Gastrocnemius medialis (tissue), 4 donors: ENCODE measurements around the gene PRM1. TPM values are rescaled to one million over a fixed set of nuclear protein-coding genes. Genes with fewer than 3 reads are reported as not detected.

ENCODE experiments used
- ATAC-seq, 2 donors: fragments of 150-250 bp; one replicate each; pipeline ENCODE4 v1.9.1; 2016
- DNase-seq, 2 donors: peaks; one replicate each; pipeline ENCODE4 v3.0.0-alpha.2; 2019
- H3K27ac ChIP-seq, 4 donors: fragments of 200-600 bp; sonication (generic); 1 replicate in 1 of 4; 2 replicates in 3 of 4; pipeline ENCODE4 v1.5.1; 2016 to 2018; ENCODE audit warnings: mild to moderate bottlenecking in 2 of 4, moderate library complexity in 1 of 4
- H3K27me3 ChIP-seq, 3 donors: fragments of 200-600 bp; sonication (generic) in 2 of 3; 1 replicate in 1 of 3; 2 replicates in 2 of 3; pipeline versions ENCODE4 v1.5.1 to v1.6.0; 2016 to 2019; ENCODE audit warnings: mild to moderate bottlenecking in 1 of 3, moderate library complexity in 1 of 3
- H3K36me3 ChIP-seq, 2 donors: fragments of 200-600 bp; sonication (generic) in 1 of 2; one replicate each; pipeline ENCODE4 v1.5.1; 2017 to 2018
- H3K4me1 ChIP-seq, 2 donors: fragments of 200-600 bp; sonication (generic) in 1 of 2; one replicate each; pipeline ENCODE4 v1.5.1; 2016 to 2017; ENCODE audit warnings: mild to moderate bottlenecking in 2 of 2
- H3K4me3 ChIP-seq, 4 donors: fragments of 200-600 bp; sonication (generic) in 3 of 4; 1 replicate in 1 of 4; 2 replicates in 3 of 4; pipeline ENCODE4 v1.5.1; 2016 to 2019; ENCODE audit warnings: mild to moderate bottlenecking in 2 of 4
- H3K9me3 ChIP-seq, 3 donors: fragments of 200-600 bp; sonication (generic) in 2 of 3; 1 replicate in 1 of 3; 2 replicates in 2 of 3; pipeline ENCODE4 v1.5.1; 2016 to 2019
- POLR2A ChIP-seq, 2 donors: fragments of 450-650 bp; IDR thresholded peaks; one replicate each; pipeline ENCODE4 v1.6.1; 2017; ENCODE audit warnings: antibody characterized with exemption in 2 of 2, mild to moderate bottlenecking in 2 of 2, moderate library complexity in 2 of 2
- in situ Hi-C, 4 donors: fragments of 200-750 bp; cut with MboI; loops; one replicate each; pipeline versions ENCODE4 v1.15.0 to v1.8.0; 2017; ENCODE audit warnings: low sequenced_read_pairs in 4 of 4
- intact Hi-C: fragments of 100-400 bp; cut with DNase I; formaldehyde crosslinking; loops from one replicate; pipeline ENCODE4 v1.15.1; 2023; ENCODE audit warnings: low total_unique reads
- microRNA-seq, 2 donors: library from miRNA; unstranded; fragments of <30 nt; microRNA quantifications; one replicate each; pipeline ENCODE4, GENCODE V29; 2016; ENCODE audit warnings: borderline replicate concordance in 2 of 2
- total RNA-seq, 4 donors: library from RNA; depleted of rRNA; stranded (reverse); fragments of >200 nt; gene quantifications; one replicate each; pipeline versions ENCODE4 v1.1.0 to v1.2.3, GENCODE V29; 2016
- TF ChIP-seq, protein P1 (sequence below), 5 experiments: fragments of 450-650 bp in 3 of 5; fragments of 200-600 bp in 2 of 5; sonication (generic) in 2 of 5; IDR thresholded peaks in 4 of 5; conservative IDR thresholded peaks in 1 of 5; 1 replicate in 4 of 5; 2 replicates in 1 of 5; pipeline ENCODE4 v1.5.1; 2016 to 2019; ENCODE audit warnings: antibody characterized with exemption in 5 of 5, mild to moderate bottlenecking in 3 of 5, moderate library complexity in 3 of 5

PRM1 gene
- total RNA-seq, 4 donors from 2014 or later, result not detected

DNA sequence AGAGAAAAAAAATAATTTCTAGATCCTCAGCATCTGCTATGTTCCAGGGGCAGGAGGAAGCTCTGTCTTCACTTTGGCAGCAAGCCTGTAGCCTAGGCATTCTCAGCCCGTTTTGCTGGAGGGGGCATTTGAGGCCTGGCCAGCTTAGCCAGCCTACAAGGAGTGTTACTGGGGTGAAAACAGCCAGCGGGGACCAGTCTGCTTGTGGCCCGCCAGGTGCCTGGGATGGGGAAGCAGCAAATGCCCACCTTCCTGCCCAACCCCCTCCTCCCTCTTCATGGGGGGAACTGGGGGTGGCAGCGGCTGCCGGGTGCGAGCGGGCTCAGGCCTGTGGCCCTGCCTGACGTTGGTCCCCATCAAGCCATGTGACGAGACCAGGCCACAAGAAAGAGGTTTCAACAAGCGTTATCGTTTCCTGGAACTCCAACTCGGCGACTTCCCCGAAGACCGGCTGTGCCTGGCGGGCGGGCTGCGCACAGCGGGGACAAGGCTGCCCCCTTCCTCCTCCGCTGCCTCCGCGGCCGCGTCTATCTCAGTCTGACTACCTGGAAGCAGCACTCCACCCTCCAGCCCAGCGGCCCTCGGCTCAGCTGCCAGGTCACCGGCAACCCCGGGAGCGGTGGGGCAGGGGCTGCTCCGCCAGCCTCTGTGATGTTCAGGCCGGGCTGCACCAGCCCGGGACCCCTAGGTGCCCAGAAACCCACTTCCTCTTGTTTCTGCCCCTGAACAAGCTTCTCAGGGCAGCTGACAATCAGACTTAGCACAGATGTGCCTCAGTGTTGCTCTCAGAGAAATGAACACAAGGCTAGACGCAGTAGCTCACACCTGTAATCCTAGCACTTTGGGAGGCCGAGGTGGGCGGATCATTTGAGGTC lies 48.0 kb downstream of the PRM1 start:
- intact Hi-C loops, result no loop called here
- no peaks in the 10 kb centered on the region for H3K27me3 ChIP-seq
- in situ Hi-C loops, result loop anchor here in 1 of 4 donors (25.0 kb wide), 1 partner anchor 96 kb away; no protein-coding TSS in a partner anchor
- H3K9me3 ChIP-seq, result no peaks in the 10 kb centered on the region
- H3K4me1 ChIP-seq, result no peaks in the 10 kb centered on the region
- no peak for TF ChIP-seq POLR2A (IDR thresholded peaks at IDR 0.05)
- TF ChIP-seq, protein P1, sequence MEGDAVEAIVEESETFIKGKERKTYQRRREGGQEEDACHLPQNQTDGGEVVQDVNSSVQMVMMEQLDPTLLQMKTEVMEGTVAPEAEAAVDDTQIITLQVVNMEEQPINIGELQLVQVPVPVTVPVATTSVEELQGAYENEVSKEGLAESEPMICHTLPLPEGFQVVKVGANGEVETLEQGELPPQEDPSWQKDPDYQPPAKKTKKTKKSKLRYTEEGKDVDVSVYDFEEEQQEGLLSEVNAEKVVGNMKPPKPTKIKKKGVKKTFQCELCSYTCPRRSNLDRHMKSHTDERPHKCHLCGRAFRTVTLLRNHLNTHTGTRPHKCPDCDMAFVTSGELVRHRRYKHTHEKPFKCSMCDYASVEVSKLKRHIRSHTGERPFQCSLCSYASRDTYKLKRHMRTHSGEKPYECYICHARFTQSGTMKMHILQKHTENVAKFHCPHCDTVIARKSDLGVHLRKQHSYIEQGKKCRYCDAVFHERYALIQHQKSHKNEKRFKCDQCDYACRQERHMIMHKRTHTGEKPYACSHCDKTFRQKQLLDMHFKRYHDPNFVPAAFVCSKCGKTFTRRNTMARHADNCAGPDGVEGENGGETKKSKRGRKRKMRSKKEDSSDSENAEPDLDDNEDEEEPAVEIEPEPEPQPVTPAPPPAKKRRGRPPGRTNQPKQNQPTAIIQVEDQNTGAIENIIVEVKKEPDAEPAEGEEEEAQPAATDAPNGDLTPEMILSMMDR (IDR thresholded peaks at IDR 0.05 in 4 of 5, conservative IDR thresholded peaks at IDR 0.05 in 1 of 5), result no peak
- H3K4me3 ChIP-seq, result no peak overlapping the region
- no peaks in the 10 kb centered on the region for H3K36me3 ChIP-seq
- DNase-seq (peak in 1 of 2 donors; percentile 30), ATAC-seq (no peak)
- H3K27ac ChIP-seq, result no peak overlapping the region

DNA sequence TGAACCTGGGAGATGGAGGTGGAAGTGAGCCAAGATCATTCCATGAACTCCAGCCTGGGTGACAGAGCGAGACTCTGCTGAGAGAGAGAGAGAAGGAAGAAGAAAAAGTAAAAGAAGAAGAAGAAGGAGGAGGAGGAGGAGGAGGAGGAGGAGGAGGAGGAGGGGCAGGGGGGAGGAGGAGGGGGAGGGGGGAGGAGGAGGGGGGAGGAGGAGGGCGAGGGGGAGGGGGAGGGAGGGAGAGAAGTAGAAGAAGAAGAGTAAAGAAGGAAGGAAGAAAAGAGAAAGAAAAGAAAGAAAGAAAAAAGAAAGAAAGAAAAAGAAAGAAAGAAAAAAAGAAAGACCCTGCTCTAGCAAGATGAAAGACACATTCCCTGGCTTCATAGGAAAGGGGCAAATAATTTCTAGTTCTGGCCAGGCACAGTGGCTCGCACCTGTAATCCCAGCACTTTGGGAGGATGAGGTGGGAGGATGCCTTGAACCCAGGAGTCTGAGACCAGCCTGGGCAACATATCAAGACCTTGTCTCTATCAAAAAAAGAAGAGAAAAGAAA lies 48.8 kb downstream of the PRM1 start:
- Histone ChIP-seq H3K4me1 (no peaks in the 10 kb centered on the region), H3K27me3 (no peaks in the 10 kb centered on the region), H3K27ac (no peak overlapping the region), H3K9me3 (no peaks in the 10 kb centered on the region), H3K36me3 (no peaks in the 10 kb centered on the region), H3K4me3 (no peak overlapping the region)
- in situ Hi-C loops (loop anchor here in 1 of 4 donors (25.0 kb wide), 1 partner anchor 95 kb away; no protein-coding TSS in a partner anchor), intact Hi-C loops (no loop called here)
- TF ChIP-seq POLR2A (IDR thresholded peaks at IDR 0.05), result no peak
- TF ChIP-seq, protein P1 (IDR thresholded peaks at IDR 0.05 in 4 of 5, conservative IDR thresholded peaks at IDR 0.05 in 1 of 5), result no peak
- DNase-seq (no peak), ATAC-seq (no peak)

DNA sequence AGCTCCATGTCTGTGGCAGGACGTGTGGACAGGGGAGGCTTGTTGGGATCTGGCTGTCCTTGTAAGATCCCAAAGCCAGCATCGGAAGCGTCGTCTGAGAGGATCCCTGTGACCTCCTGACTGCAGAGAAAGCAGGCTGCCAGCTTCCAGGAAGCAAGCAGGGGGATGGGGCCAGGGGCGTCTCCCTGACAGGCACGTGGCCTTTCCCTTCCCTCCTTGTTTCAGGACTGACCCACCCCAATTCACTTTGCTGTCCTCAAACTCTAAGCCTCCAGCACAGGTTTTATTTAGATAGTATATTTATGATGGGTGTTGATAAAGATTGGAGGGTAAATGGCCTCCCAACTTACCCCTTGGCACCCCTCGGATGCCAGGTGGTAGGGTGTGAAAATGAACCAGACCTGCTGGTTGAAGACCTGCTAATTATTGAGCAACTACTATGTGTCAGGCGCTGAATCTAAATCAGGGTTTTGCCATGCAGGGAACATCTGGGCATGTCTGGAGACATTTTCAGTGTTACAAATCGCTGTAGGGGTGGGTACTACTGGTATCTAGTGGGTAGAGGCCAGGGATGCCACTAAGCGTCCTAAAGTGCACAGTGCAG lies 49.7 kb downstream of the PRM1 start:
- no peak for DNase-seq
- TF ChIP-seq POLR2A (IDR thresholded peaks at IDR 0.05), result no peak
- TF ChIP-seq, protein P1 (IDR thresholded peaks at IDR 0.05 in 4 of 5, conservative IDR thresholded peaks at IDR 0.05 in 1 of 5), result no peak

More for the DNA sequence above, 49.7 kb downstream of the PRM1 start:
- Histone ChIP-seq H3K27ac (no peak overlapping the region), H3K36me3 (no peaks in the 10 kb centered on the region), H3K27me3 (no peaks in the 10 kb centered on the region), H3K4me1 (no peaks in the 10 kb centered on the region), H3K9me3 (no peaks in the 10 kb centered on the region), H3K4me3 (no peak overlapping the region)
- in situ Hi-C loops (loop anchor here in 1 of 4 donors (25.0 kb wide), 1 partner anchor 94 kb away; no protein-coding TSS in a partner anchor), intact Hi-C loops (no loop called here)
- ATAC-seq, result no peak

Small RNAs within 50 kb of the gene (microRNA-seq; reads per million reads assigned to microRNA genes)
- 0 reads per million in 2 donors for gene MIR548H2

Other genes starting within 250 kb of the PRM1 start
- 1 to 10 TPM; 1.1 to 5.5 (median 3.1) TPM for gene SOCS1, start 25.1 kb downstream of the PRM1 start, total RNA-seq
- gene TNP2, start 12.0 kb downstream of the PRM1 start, total RNA-seq, result not detected
- gene PRM3, start 7.7 kb downstream of the PRM1 start, total RNA-seq, result not detected
- gene PRM2, start 4.8 kb downstream of the PRM1 start, total RNA-seq, result not detected
- gene RMI2, start 64.1 kb upstream of the PRM1 start, total RNA-seq, result under 1 TPM in 2 of 4 donors, not detected in 2; 0.44 to 0.49 TPM